NCI-H2196 (cell line): ENCODE data around the gene BBX.
A peak's percentile ranks its signal among the peaks of the same experiment; 100 is the strongest.

ENCODE experiments used
- DNase-seq: peaks from one replicate; lab custom pipeline; 2025; ENCODE audit not compliant: unreplicated experiment; lab: John Stamatoyannopoulos, UW

Gene BBX

GRCh38 chr3:107737914-107738313, 215.2 kb downstream of the BBX start:
- no peak for DNase-seq

- no peak for DNase-seq
These were observed 215.9 kb downstream of the BBX start for GRCh38 chr3:107738486-107739183.

GRCh38 chr3:107739227-107739626, 216.5 kb downstream of the BBX start:
- no peak for DNase-seq

GRCh38 chr3:107740992-107741896, 218.5 kb downstream of the BBX start:
- peak; percentile 30 for DNase-seq

GRCh38 chr3:107745354-107745753, 222.6 kb downstream of the BBX start:
- DNase-seq = no peak

GRCh38 chr3:107752202-107752990, 229.6 kb downstream of the BBX start:
- no peak for DNase-seq

GRCh38 chr3:107753494-107753893, 230.7 kb downstream of the BBX start:
- DNase-seq = peak; percentile 6

- DNase-seq = no peak
These were observed 231.2 kb downstream of the BBX start for GRCh38 chr3:107753976-107754375.

- no peak for DNase-seq
These were observed 233.9 kb downstream of the BBX start for GRCh38 chr3:107756649-107757048.

- DNase-seq = no peak
These were observed 234.4 kb downstream of the BBX start for GRCh38 chr3:107757140-107757539.

- no peak for DNase-seq
These were observed 237.4 kb downstream of the BBX start for GRCh38 chr3:107760144-107760543.

GRCh38 chr3:107761391-107761790, 238.6 kb downstream of the BBX start:
- DNase-seq = no peak

- DNase-seq = no peak
These were observed 242.8 kb downstream of the BBX start for GRCh38 chr3:107765524-107765923.

GRCh38 chr3:107767897-107768605, 245.3 kb downstream of the BBX start:
- DNase-seq = no peak

GRCh38 chr3:107769882-107770281, 247.1 kb downstream of the BBX start:
- no peak for DNase-seq

GRCh38 chr3:107772016-107772415, 249.3 kb downstream of the BBX start:
- DNase-seq = no peak

GRCh38 chr3:107775974-107776373, 253.2 kb downstream of the BBX start:
- DNase-seq = no peak

- DNase-seq = no peak
These were observed 258.5 kb downstream of the BBX start for GRCh38 chr3:107781253-107781652.

GRCh38 chr3:107782054-107782453, 259.3 kb downstream of the BBX start:
- DNase-seq = no peak

- no peak for DNase-seq
These were observed 267.9 kb downstream of the BBX start for GRCh38 chr3:107790612-107791011.

GRCh38 chr3:107791027-107791426, 268.3 kb downstream of the BBX start:
- DNase-seq = no peak
